HEK293 (cell line): ENCODE measurements around the gene ESPNL.

Source experiments
- CTCF ChIA-PET: fragments of 350-600 bp; formaldehyde crosslinking; extraction: SDS; loops from one replicate; lab custom pipeline; 2021; ENCODE audit warnings: antibody characterized with exemption; lab: Yijun Ruan, JAX
- POLR2A ChIA-PET: fragments of 300-600 bp; formaldehyde crosslinking; extraction: SDS; loops from one replicate; lab custom pipeline; 2020; ENCODE audit warnings: antibody characterized with exemption, inconsistent platforms; lab: Yijun Ruan, JAX
- H3K27ac ChIP-seq: fragments of 200-500 bp; sonication (Bioruptor generic); 2 replicates; pipeline ENCODE4 v1.5.1; 2014; ENCODE audit warnings: low read depth, low read length, control low read depth, inconsistent platforms; ENCODE audit errors: extremely low read depth
- H3K36me3 ChIP-seq, 2 experiments: fragments of 200-500 bp in 1 of 2; sonication (Bioruptor generic) in 1 of 2; 1 replicate in 1 of 2; 2 replicates in 1 of 2; pipeline ENCODE4 v1.5.1; 2014 to 2017; ENCODE audit warnings: inconsistent platforms in 2 of 2, low read length in 2 of 2; ENCODE audit not compliant: control insufficient read depth in 2 of 2, insufficient read depth in 1 of 2
- H3K4me1 ChIP-seq: fragments of 200-500 bp; sonication (Bioruptor generic); 2 replicates; pipeline ENCODE4 v1.5.1; 2014; ENCODE audit warnings: mild to moderate bottlenecking, low read length, inconsistent platforms; ENCODE audit not compliant: control insufficient read depth, insufficient read depth
- H3K4me3 ChIP-seq: 2 replicates; pipeline ENCODE4 v1.5.1; 2011; ENCODE audit warnings: low read depth, mild to moderate bottlenecking, control low read depth, low read length, moderate library complexity
- H3K9me3 ChIP-seq: fragments of 200-500 bp; sonication (Bioruptor generic); 2 replicates; pipeline ENCODE4 v1.5.1; 2014; ENCODE audit warnings: low read depth, low read length, inconsistent platforms; ENCODE audit not compliant: control insufficient read depth, insufficient read depth
- GLIS1 ChIP-seq: fragments of 450-650 bp; formaldehyde crosslinking; IDR thresholded peaks from 2 replicates; pipeline ENCODE4 v1.5.1; 2016; ENCODE audit warnings: missing biosample characterization, missing genetic modification characterization
- HOXC10 ChIP-seq: sonication (generic); formaldehyde crosslinking; IDR thresholded peaks from 2 replicates; pipeline ENCODE4 v1.8.1; 2023; ENCODE audit warnings: mild to moderate bottlenecking, missing genetic modification reagents
- YY2 ChIP-seq: fragments of 450-650 bp; formaldehyde crosslinking; IDR thresholded peaks from 2 replicates; pipeline ENCODE4 v1.5.1; 2016; ENCODE audit warnings: missing biosample characterization, missing genetic modification characterization
- ZBTB48 ChIP-seq: fragments of 450-650 bp; formaldehyde crosslinking; IDR thresholded peaks from 2 replicates; pipeline ENCODE4 v1.5.1; 2016; ENCODE audit warnings: missing biosample characterization, missing genetic modification characterization
- ZIC2 ChIP-seq: fragments of 450-650 bp; formaldehyde crosslinking; IDR thresholded peaks from 2 replicates; pipeline ENCODE4 v1.5.1; 2016; ENCODE audit warnings: missing biosample characterization, missing genetic modification characterization
- ZNF169 ChIP-seq: fragments of 450-650 bp; formaldehyde crosslinking; IDR thresholded peaks from 2 replicates; pipeline ENCODE4 v1.5.1; 2016; ENCODE audit warnings: missing biosample characterization, missing genetic modification characterization
- ZNF202 ChIP-seq: fragments of 450-650 bp; formaldehyde crosslinking; IDR thresholded peaks from 2 replicates; pipeline ENCODE4 v1.5.1; 2016; ENCODE audit warnings: missing biosample characterization, missing genetic modification characterization, borderline replicate concordance
- ZNF23 ChIP-seq: fragments of 450-650 bp; formaldehyde crosslinking; IDR thresholded peaks from 2 replicates; pipeline ENCODE4 v1.5.1; 2016; ENCODE audit warnings: missing biosample characterization, missing genetic modification characterization, borderline replicate concordance
- ZNF274 ChIP-seq, 2 experiments: fragments of 200-500 bp in 1 of 2; fragments of 450-650 bp in 1 of 2; sonication (Bioruptor generic) in 1 of 2; formaldehyde crosslinking in 1 of 2; IDR thresholded peaks; 2 replicates each; pipeline versions ENCODE4 v1.5.1 to v1.6.1; 2014 to 2016; ENCODE audit warnings: borderline replicate concordance in 1 of 2, inconsistent platforms in 1 of 2, low read length in 1 of 2, missing biosample characterization in 1 of 2, missing genetic modification characterization in 1 of 2
- ZNF341 ChIP-seq: fragments of 450-650 bp; formaldehyde crosslinking; IDR thresholded peaks from 2 replicates; pipeline ENCODE4; 2016; ENCODE audit warnings: low read depth, missing biosample characterization, missing genetic modification characterization
- ZNF366 ChIP-seq: fragments of 450-650 bp; formaldehyde crosslinking; conservative IDR thresholded peaks from 2 replicates; pipeline ENCODE4 v1.5.1; 2016; ENCODE audit warnings: missing biosample characterization, missing genetic modification characterization
- ZNF501 ChIP-seq: fragments of 450-650 bp; formaldehyde crosslinking; IDR thresholded peaks from 2 replicates; pipeline ENCODE4 v1.5.1; 2016; ENCODE audit warnings: missing biosample characterization, missing genetic modification characterization
- ZNF558 ChIP-seq: fragments of 450-650 bp; formaldehyde crosslinking; IDR thresholded peaks from 2 replicates; pipeline ENCODE4 v1.5.1; 2016; ENCODE audit warnings: missing biosample characterization, missing genetic modification characterization
- ZNF623 ChIP-seq: fragments of 450-650 bp; formaldehyde crosslinking; IDR thresholded peaks from 2 replicates; pipeline ENCODE4 v1.5.1; 2016; ENCODE audit warnings: missing biosample characterization, missing genetic modification characterization
- TF ChIP-seq, protein P1 (sequence below): fragments of 450-650 bp; formaldehyde crosslinking; IDR thresholded peaks from 2 replicates; pipeline ENCODE4 v1.5.1; 2016; ENCODE audit warnings: missing biosample characterization, missing genetic modification characterization
- TF ChIP-seq, protein P2 (sequence below): fragments of 450-650 bp; formaldehyde crosslinking; IDR thresholded peaks from 2 replicates; pipeline ENCODE4 v1.5.1; 2016; ENCODE audit warnings: missing biosample characterization, missing genetic modification characterization
- TF ChIP-seq, protein P3 (sequence below): fragments of 450-650 bp; formaldehyde crosslinking; IDR thresholded peaks from 2 replicates; pipeline ENCODE4 v1.5.1; 2016; ENCODE audit warnings: missing biosample characterization, missing genetic modification characterization
- TF ChIP-seq, protein P4 (sequence below): fragments of 450-650 bp; formaldehyde crosslinking; IDR thresholded peaks from 2 replicates; pipeline ENCODE4 v1.5.1; 2016; ENCODE audit warnings: missing biosample characterization, missing genetic modification characterization

Gene ESPNL

DNA sequence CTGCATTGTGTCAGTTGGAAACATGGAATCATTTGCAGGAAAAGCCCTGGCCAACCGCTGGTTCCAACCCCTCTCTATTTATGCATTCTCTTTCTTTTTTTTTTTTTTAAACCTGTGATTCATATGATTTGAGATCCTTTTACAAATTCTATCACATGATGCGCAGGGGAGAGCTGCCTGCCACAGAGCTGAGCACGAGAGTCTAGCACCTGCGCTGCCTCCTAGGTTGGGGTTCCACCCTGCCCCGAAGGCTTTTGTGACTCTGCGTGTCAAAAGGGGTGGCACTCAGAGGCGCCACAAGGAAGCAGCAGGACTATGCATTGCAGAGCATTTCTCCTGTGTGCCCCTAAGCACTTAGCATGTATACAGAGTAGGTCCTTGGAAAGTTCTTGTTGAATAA, 17.3 kb upstream of the ESPNL start:
- no peak overlapping the region for H3K27ac ChIP-seq
- CTCF ChIA-PET, result no interaction called here
- H3K4me1 ChIP-seq, result no peaks in the 10 kb centered on the region
- H3K4me3 ChIP-seq, result no peak overlapping the region
- TF ChIP-seq ZNF23 (no peak), ZNF501 (tag by site-specific recombination) (no peak), ZNF341 (tag by site-specific recombination) (no peak), ZIC2 (tag by site-specific recombination) (no peak), ZNF202 (tag by site-specific recombination) (no peak), ZNF274 (IDR thresholded peaks at IDR 0.05; ENCODE audit: low read length) (no peak), ZNF274 (tag by site-specific recombination; IDR thresholded peaks at IDR 0.05; ENCODE audit: borderline replicate concordance) (no peak), ZNF623 (tag by site-specific recombination) (no peak), GLIS1 (tag by site-specific recombination) (no peak), ZNF169 (tag by site-specific recombination) (no peak)
- TF ChIP-seq, protein P1, sequence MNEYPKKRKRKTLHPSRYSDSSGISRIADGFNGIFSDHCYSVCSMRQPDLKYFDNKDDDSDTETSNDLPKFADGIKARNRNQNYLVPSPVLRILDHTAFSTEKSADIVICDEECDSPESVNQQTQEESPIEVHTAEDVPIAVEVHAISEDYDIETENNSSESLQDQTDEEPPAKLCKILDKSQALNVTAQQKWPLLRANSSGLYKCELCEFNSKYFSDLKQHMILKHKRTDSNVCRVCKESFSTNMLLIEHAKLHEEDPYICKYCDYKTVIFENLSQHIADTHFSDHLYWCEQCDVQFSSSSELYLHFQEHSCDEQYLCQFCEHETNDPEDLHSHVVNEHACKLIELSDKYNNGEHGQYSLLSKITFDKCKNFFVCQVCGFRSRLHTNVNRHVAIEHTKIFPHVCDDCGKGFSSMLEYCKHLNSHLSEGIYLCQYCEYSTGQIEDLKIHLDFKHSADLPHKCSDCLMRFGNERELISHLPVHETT (tag by site-specific recombination), result no peak
- TF ChIP-seq, protein P2, sequence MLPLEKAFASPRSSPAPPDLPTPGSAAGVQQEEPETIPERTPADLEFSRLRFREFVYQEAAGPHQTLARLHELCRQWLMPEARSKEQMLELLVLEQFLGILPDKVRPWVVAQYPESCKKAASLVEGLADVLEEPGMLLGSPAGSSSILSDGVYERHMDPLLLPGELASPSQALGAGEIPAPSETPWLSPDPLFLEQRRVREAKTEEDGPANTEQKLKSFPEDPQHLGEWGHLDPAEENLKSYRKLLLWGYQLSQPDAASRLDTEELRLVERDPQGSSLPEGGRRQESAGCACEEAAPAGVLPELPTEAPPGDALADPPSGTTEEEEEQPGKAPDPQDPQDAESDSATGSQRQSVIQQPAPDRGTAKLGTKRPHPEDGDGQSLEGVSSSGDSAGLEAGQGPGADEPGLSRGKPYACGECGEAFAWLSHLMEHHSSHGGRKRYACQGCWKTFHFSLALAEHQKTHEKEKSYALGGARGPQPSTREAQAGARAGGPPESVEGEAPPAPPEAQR, result no peak
- POLR2A ChIA-PET, result no interaction called here
- H3K9me3 ChIP-seq, result no peaks in the 10 kb centered on the region
- H3K36me3 ChIP-seq, result peaks cover 16 to 60% of the 10 kb centered on the region in 2 experiments

DNA sequence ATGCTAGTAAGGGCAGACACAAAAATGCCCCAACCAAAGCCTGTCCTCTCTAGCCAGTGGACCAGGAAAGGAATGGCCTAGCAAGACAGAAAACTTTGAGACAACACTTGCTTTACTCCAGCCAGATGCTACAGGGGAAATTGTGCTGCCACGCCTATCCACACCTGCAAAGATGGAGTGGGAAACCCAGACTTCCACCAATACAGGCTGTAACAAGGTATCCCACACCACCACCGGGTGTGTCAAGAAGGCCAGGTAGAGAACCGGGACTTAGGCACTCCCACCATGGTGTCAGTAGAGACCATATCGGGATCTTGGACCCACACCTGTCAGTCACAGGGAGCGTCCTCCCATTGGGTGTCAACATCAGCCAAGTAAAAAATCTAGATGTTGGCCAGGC, 16.2 kb upstream of the ESPNL start:
- CTCF ChIA-PET, result no interaction called here
- Histone ChIP-seq H3K4me3 (no peak overlapping the region), H3K27ac (no peak overlapping the region), H3K4me1 (no peaks in the 10 kb centered on the region), H3K36me3 (peaks cover 13 to 60% of the 10 kb centered on the region in 2 experiments), H3K9me3 (no peaks in the 10 kb centered on the region)
- POLR2A ChIA-PET, result no interaction called here
- TF ChIP-seq YY2 (tag by site-specific recombination) (no peak), ZNF366 (tag by site-specific recombination) (no peak)
- TF ChIP-seq, protein P3, sequence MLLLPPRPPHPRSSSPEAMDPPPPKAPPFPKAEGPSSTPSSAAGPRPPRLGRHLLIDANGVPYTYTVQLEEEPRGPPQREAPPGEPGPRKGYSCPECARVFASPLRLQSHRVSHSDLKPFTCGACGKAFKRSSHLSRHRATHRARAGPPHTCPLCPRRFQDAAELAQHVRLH, result no peak

DNA sequence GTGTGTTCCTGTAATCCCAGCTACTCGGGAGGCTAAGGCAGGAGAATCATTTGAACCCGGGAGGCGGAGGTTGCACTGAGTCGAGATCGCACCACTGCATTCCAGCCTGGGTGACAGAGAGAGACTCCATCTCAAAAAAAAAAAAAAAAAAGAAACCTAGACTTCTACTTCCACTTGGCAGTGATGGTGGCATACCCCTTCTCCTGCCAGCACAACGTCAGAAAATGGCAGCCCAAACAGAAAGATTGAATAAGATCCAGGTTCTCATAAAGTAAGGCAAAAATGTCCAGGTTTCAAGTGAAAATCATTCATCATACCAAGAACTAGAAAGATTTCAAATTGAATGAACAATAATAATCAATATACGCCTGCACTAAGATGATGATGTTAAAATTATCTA, 15.4 kb upstream of the ESPNL start:
- Histone ChIP-seq H3K9me3 (no peaks in the 10 kb centered on the region), H3K4me3 (no peak overlapping the region), H3K36me3 (peaks cover 13 to 52% of the 10 kb centered on the region in 2 experiments), H3K27ac (no peak overlapping the region), H3K4me1 (no peaks in the 10 kb centered on the region)
- ChIA-PET POLR2A (no interaction called here), CTCF (no interaction called here)
- TF ChIP-seq ZIC2 (tag by site-specific recombination) (no peak), HOXC10 (CRISPR knock-in tag) (no peak), ZNF558 (tag by site-specific recombination) (no peak), ZBTB48 (no peak)
- TF ChIP-seq, protein P4, sequence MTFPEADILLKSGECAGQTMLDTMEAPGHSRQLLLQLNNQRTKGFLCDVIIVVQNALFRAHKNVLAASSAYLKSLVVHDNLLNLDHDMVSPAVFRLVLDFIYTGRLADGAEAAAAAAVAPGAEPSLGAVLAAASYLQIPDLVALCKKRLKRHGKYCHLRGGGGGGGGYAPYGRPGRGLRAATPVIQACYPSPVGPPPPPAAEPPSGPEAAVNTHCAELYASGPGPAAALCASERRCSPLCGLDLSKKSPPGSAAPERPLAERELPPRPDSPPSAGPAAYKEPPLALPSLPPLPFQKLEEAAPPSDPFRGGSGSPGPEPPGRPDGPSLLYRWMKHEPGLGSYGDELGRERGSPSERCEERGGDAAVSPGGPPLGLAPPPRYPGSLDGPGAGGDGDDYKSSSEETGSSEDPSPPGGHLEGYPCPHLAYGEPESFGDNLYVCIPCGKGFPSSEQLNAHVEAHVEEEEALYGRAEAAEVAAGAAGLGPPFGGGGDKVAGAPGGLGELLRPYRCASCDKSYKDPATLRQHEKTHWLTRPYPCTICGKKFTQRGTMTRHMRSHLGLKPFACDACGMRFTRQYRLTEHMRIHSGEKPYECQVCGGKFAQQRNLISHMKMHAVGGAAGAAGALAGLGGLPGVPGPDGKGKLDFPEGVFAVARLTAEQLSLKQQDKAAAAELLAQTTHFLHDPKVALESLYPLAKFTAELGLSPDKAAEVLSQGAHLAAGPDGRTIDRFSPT (tag by site-specific recombination), result no peak
